HG03097 (cell line): ENCODE data around the gene TP53I13.

ENCODE experiments used
- ATAC-seq: cut with Tn5 transposase; IDR thresholded peaks from one replicate; pipeline ENCODE4 v1.9.1; 2021; ENCODE audit not compliant: unreplicated experiment, low FRiP score

The TP53I13 gene

GRCh38 chr17:29566473-29567303 is 1.8 kb upstream of the TP53I13 start, which contains the start of gene ABHD15:
ABHD15 (minus strand) TSS chr17:29567037; CDS start chr17:29566966, 71 bp downstream.
- peak; percentile 24 for ATAC-seq

DNA sequence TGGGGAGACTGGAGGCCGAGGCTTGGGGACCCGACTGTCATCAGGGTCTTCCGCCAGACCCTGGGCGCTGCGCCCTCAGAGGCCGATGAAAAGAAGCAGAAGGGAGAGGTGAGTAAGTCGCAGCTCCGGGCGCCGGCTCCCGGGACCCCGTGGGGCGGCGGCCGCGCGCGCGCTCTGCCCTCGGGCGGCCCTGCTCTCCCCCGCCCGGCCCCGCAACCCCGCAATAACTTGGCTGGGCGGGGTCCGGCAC is 1.3 kb upstream of the TP53I13 start:
- ATAC-seq = peak; percentile 14

DNA sequence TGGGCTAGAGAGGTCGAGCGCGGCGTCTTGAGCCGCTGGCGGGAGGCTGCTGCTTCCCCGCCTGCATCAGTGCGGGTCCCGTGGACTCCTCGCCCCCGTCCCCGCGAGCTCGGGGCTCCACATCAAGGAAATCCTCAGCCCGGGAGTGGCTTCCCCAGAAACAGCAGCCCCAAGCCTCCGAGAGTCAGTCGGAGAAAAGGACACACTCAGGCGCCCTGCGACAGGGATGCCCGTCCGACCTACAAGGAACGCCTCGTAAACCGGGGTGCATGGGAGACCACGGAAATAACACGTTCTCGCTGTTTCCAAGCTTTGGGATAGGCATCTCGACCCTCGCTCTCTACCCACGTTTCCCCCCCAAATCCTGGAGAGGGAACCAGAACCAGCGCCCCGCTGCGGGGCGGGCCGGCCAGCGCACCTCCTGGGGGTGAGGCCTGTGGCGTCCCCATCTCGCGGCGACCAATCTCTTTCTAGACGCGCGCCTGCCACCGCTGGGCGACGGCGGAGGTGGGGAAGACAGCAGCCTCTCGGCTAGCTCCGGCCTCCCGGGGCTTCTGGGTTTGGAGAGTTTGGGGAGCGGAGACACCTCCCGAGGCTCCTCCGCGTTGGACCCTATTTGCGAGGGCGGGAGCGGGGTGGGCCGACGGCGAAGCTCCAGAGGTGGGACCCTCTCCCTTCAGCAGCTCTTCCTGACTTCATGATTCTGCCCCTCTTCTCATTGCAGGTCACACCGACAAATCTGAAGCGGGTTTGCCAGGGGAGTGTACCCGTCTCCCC is 759 bp upstream of the TP53I13 start:
- ATAC-seq = peak; percentile 34

DNA sequence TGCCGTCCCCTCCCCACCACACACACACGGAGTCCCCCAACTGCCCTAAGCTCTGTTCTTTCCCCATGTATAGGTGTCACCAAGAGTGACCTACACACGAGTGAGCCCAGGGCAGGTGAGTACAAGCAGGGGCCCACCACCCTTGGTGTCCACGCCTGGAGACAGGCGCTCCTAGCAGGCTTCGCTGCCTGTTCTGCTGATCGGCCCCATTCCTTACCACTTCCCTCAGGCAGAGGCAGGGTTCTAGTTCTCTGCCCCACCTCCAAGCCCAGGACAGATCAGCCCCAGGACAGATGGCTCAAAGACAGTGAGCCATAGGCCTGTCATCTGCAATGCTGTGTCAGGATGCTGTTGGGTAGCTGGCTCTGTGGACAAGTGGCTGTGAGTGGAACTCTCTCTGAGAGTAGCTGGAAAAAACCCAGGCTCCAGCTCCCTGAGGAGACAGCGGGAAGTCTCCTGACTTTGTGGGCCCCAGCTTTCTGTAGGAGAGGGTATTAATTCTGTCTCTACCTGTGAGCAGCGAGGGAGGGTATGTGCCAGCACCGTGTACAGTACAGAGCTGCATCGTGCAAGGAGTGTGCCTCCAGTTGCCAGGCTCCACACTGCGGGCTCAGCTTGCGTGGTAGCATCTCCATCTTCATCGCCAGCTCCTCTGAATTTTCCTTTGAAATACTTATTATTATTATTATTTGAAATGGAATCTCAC is 897 bp downstream of the TP53I13 start:
- no peak for ATAC-seq

DNA sequence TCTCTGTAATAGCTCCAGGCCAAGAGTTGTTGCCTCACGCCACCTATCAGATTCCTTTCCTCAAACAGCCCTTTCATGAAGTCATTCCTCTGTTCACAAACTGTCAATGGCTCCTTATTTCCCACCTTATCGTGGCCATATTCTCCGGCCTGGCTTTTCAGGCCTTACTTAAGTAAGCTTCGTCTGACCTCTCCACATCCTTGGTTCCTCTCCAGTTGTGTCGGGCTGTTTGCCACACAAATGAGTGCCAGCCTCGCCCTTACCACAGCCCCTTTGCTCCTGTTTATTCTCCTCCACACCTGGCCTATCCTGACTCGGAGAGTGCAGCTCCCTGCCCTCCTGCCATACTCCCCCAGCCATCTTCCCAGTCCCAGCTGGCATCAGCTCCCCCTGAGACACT is 2.0 kb downstream of the TP53I13 start:
- no peak for ATAC-seq

- ATAC-seq = no peak
Observed at GRCh38 chr17:29571486-29571882, 3.0 kb downstream of the TP53I13 start.

- no peak for ATAC-seq
Observed at GRCh38 chr17:29571883-29572681, 3.6 kb downstream of the TP53I13 start.

DNA sequence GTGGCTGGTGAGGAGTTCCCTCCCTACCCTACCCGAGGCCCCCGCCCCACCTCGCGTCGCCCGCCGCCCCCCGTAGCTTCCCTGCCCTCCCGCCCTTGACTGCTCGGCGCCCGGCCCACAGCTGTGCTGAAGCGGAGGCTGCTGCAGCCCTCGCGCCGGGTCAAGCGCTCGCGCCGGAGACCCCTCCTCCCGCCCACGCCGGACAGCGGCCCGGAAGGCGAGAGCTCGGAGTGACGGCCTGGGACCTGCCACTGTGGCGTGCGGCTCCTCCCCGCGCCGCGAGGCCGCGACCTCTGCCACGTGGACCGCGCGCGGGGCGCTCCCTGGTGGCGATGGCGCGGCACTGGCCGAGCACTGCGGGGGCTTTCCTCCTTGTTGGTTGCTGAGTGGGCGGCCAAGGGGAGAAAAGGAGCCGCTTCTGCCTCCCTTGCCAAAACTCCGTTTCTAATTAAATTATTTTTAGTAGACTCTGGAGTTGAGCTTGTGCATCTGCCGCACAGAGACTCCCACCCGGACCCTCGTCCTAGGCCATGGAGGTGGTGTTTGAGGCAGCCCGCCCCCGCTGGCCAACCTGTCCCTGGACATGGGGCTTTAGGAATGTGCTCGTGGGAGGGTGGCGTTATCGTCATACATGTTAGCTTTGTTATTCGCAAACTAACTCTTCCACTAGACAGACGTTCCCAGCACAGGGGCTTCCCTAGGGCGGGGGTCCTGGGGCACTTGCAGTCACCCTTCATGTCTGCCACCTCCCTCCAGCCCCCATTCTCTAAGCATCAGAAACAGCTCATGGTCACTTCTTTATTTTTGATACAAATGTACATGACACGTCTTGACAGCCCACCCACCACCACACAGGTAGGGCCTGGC is 4.4 kb downstream of the TP53I13 start:
- ATAC-seq = no peak

DNA sequence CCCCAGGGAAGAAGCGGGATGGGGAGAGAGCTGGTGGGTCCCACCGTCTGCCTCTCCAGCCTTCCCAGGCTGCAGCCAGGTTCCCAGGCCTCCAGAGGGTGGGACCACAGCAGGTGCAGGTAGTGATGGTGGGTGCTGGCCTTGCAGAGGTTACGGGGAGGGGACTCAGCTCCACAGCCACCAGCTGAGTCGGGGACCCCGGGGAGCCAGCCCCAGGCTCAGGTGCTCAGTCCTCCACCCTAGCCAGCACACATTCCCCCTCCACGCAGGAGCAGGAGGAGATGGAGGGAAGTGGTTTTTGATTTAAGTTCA is 5.0 kb downstream of the TP53I13 start:
- no peak for ATAC-seq

GRCh38 chr17:29573871-29574731 is 5.6 kb downstream of the TP53I13 start:
- no peak for ATAC-seq

GRCh38 chr17:29574732-29575510 is 6.4 kb downstream of the TP53I13 start:
- no peak for ATAC-seq

DNA sequence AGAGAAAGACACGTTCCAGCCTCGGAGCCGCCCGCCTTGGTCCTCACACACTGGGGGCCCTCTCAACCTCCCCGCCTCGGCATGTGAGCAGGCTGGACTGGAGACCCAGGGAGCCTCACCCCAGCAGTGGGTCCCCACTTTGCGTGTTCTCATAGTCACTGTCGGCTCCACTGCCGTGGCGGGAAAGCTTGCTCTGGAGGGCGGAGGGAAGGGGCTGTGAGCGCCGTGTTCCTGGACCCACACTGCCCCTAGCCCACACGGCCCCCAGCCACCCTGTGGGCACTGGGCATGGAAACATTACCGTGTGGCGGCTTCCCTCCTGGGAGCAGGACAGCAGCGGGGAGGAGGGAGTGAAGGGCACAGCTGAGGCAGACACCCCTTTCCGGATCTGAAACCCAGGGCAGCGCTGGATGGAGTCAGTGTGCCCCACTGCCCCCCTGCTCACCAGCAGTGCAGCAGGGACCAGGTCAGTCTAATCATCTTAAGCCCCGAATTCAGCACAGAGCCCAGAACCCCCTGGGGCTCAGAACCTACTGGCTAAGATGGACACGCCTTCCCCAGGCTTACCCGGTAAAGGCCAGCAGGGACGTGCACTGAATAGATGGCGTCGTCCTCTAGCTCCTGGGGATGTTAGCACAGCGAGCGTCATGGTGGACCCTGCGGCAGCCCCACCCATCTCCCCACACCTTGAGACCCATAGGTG is 7.2 kb downstream of the TP53I13 start:
- no peak for ATAC-seq

GRCh38 chr17:29576214-29577000 is 7.9 kb downstream of the TP53I13 start:
- no peak for ATAC-seq

DNA sequence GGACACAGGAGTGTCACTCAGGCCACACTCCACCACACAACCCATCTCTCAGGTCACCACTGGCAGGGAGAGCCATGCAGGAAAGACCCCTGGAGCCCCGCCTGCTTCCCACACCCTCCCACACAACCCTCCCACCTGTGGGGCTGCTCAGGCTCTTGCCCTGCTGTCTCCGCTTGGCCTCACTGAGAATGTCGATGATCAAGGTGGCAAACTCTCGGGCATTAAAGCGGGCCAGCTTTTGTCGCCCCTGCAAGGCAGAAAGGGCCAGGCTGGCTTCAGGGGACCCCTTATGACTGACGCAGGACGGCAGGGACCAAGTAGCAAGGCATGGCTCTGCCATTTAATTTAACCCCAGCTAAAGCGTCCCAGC is 8.5 kb downstream of the TP53I13 start:
- no peak for ATAC-seq

DNA sequence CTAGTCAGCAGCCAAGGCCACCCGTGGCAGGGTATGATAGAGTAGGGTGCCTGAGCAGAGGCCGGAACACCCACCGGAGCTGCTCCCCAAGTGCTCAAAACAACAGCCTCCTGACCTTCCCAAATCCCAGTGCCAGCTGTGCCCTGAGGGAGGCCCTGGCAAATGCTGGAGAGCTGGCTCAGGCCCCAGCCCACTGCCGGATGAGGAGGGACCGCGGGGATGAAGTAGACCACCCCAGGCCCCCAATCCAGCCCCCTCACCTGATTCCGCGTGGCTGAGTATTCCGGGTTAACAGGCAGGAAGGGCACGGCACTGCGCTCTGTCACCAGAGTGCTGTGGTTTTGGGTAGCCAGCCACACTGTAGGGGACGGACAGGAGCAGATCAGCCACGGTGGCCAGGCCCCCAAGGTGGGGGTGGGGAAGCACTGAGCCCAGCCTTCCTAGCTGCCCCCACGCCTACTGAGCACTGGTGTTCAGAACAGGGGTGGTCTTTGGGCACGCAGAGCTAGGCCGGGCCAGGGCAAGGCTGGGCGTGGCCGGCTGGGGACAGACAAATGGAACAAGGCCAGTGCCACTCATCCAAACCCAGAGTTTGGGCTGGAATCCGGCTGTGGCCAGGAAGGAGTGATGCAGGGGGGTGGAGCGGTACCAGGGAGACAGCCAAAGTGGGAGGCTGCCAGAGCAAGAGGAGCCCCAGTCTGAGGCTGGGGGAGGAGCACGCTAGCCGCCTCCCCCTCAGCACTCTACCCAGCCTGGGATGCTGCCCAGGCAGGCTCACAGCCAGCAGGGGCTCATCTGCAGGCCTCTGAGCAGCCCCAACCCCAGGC is 9.1 kb downstream of the TP53I13 start:
- ATAC-seq = no peak
